ENCODE measurements around the gene SEC24D.

The SEC24D gene

GRCh38 chr4:118824141-118824540 lies 11.8 kb downstream of the SEC24D start:
- no peaks in the 10 kb centered on the region for H3K9me3 ChIP-seq (ENCODE audit: control insufficient read depth, low read length)
- H3K4me3 ChIP-seq (ENCODE audit: extremely low read depth, insufficient read depth, low read length, poor library complexity, severe bottlenecking) = no peak overlapping the region
- peaks cover 73% of the 10 kb centered on the region for H3K36me3 ChIP-seq (ENCODE audit: control insufficient read depth, insufficient read depth, low read length)
- no peaks in the 10 kb centered on the region for H3K4me1 ChIP-seq (ENCODE audit: control insufficient read depth, insufficient read depth, low read length, poor library complexity, severe bottlenecking)
- no peak overlapping the region for H3K27ac ChIP-seq (ENCODE audit: low read depth, low read length, severe bottlenecking)
- 94 to 98% methylated on average over 3 to 4 of the region's 5 CpGs for WGBS, 2 experiments (ENCODE audit: insufficient coverage in 2 of 2)

DNA sequence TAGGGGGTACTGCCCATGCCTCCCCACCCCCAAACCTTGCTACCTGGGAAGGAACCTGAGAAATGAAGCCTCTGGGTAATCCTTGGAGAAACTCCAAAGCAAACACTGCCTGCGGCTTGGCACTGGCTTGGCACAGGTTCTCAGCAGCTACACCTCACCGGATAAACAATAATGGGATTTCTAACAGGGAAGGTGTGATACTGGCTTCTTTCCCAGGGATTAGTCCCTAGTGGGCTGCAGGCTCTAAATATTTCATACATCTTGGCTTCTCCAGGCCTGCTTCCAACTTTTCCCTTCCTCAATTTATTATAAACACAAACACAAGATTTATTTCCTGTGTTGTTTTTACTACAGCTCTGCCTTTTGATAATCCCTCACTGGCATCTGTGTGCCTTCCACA lies 12.5 kb downstream of the SEC24D start:
- Histone ChIP-seq H3K36me3 (ENCODE audit: control insufficient read depth, insufficient read depth, low read length) (peaks cover 68% of the 10 kb centered on the region), H3K27ac (ENCODE audit: low read depth, low read length, severe bottlenecking) (no peak overlapping the region), H3K9me3 (ENCODE audit: control insufficient read depth, low read length) (no peaks in the 10 kb centered on the region), H3K4me3 (ENCODE audit: extremely low read depth, insufficient read depth, low read length, poor library complexity, severe bottlenecking) (no peak overlapping the region), H3K4me1 (ENCODE audit: control insufficient read depth, insufficient read depth, low read length, poor library complexity, severe bottlenecking) (no peaks in the 10 kb centered on the region)
- WGBS, 2 experiments (ENCODE audit: insufficient coverage in 2 of 2) = 93 to 100% methylated on average over 2 of the region's 2 CpGs

DNA sequence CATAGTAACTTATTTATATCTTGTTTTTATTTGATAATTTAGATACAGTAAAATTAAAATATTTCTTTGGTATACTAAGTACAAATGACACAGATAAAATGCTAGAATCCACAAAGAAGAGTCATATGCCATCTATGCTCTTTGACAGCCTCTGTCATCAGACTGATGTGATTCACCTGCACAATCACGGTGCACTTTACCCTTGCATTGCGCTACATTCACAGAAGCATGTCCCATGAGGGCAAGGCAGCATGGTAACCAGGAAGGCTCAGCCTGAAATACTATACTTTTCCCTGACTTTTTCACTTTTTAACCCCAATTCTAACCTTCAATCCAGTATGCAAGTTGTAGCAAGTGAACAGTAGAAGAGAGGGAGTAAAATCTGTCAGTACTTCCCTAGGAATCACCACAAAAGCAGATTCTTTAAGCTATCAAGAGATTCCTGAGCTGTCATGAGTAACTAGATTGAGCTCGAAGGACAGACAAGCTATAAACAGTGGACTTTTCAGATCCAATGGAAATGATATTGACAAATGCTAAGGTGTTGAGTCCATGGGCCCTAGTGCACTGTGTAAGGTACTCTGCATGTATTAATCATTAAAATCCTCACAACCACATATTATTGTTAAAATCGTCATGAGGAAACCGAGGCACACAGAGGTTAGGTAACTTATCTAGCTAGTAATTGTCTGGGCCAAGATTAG lies 14.2 kb downstream of the SEC24D start:
- H3K4me1 ChIP-seq (ENCODE audit: control insufficient read depth, insufficient read depth, low read length, poor library complexity, severe bottlenecking) = peaks cover 2% of the 10 kb centered on the region
- H3K27ac ChIP-seq (ENCODE audit: low read depth, low read length, severe bottlenecking) = no peak overlapping the region
- no peaks in the 10 kb centered on the region for H3K9me3 ChIP-seq (ENCODE audit: control insufficient read depth, low read length)
- H3K4me3 ChIP-seq (ENCODE audit: extremely low read depth, insufficient read depth, low read length, poor library complexity, severe bottlenecking) = no peak overlapping the region
- H3K36me3 ChIP-seq (ENCODE audit: control insufficient read depth, insufficient read depth, low read length) = peaks cover 68% of the 10 kb centered on the region
- 95 to 97% methylated on average over 3 to 5 of the region's 5 CpGs for WGBS, 2 experiments (ENCODE audit: insufficient coverage in 2 of 2)

DNA sequence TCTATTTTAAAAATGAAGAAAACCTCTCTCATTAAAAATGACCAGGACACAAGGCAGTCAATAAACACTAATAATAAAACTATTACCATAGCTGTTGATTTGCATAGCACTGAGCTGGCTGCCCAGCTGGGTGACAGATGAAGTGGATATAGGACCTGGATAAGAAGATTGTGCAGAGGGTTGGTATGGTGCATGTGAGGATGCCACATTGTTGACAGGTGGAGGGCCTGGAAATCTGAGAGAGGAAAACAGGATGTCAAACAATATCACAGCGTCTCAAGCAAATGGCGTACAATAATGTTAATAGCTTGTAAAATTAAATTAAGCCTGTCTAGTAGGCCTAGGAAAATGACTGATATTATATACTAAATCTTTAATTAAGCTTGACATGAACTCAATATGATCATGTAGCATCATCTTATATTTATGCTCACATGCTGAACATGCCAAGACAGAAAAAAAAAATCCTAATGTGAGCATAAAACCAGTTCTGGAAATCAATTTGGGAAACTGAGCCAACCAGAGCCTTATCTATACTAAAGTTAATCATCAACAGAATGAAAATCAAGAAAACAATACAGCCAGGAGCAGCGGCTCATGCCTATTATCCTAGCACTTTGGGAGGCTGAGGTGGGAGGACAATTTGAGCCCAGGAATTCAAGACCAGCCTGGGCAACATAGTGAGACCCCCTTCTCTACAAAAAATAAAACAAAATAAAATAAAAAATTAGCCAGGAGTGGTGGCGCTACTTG lies 18.6 kb downstream of the SEC24D start:
- H3K36me3 ChIP-seq (ENCODE audit: control insufficient read depth, insufficient read depth, low read length) = peaks cover 74% of the 10 kb centered on the region
- no peaks in the 10 kb centered on the region for H3K9me3 ChIP-seq (ENCODE audit: control insufficient read depth, low read length)
- 91 to 100% methylated on average over 1 of the region's 4 CpGs for WGBS, 2 experiments (ENCODE audit: insufficient coverage in 2 of 2)
- no peak overlapping the region for H3K4me3 ChIP-seq (ENCODE audit: extremely low read depth, insufficient read depth, low read length, poor library complexity, severe bottlenecking)
- H3K27ac ChIP-seq (ENCODE audit: low read depth, low read length, severe bottlenecking) = no peak overlapping the region
- peaks cover 2% of the 10 kb centered on the region for H3K4me1 ChIP-seq (ENCODE audit: control insufficient read depth, insufficient read depth, low read length, poor library complexity, severe bottlenecking)

- peaks cover 74% of the 10 kb centered on the region for H3K36me3 ChIP-seq (ENCODE audit: control insufficient read depth, insufficient read depth, low read length)
- no peak overlapping the region for H3K27ac ChIP-seq (ENCODE audit: low read depth, low read length, severe bottlenecking)
- WGBS, 2 experiments (ENCODE audit: insufficient coverage in 2 of 2) = 44 to 50% methylated on average over 1 of the region's 1 CpG
- H3K9me3 ChIP-seq (ENCODE audit: control insufficient read depth, low read length) = no peaks in the 10 kb centered on the region
- peaks cover 2% of the 10 kb centered on the region for H3K4me1 ChIP-seq (ENCODE audit: control insufficient read depth, insufficient read depth, low read length, poor library complexity, severe bottlenecking)
- H3K4me3 ChIP-seq (ENCODE audit: extremely low read depth, insufficient read depth, low read length, poor library complexity, severe bottlenecking) = no peak overlapping the region
Observed at GRCh38 chr4:118816538-118817177, 19.3 kb downstream of the SEC24D start.

- no peak overlapping the region for H3K4me3 ChIP-seq (ENCODE audit: extremely low read depth, insufficient read depth, low read length, poor library complexity, severe bottlenecking)
- no peak overlapping the region for H3K27ac ChIP-seq (ENCODE audit: low read depth, low read length, severe bottlenecking)
- 100% methylated on average over 1 of the region's 3 CpGs for WGBS, 2 experiments (ENCODE audit: insufficient coverage in 2 of 2)
- H3K9me3 ChIP-seq (ENCODE audit: control insufficient read depth, low read length) = no peaks in the 10 kb centered on the region
- peaks cover 81% of the 10 kb centered on the region for H3K36me3 ChIP-seq (ENCODE audit: control insufficient read depth, insufficient read depth, low read length)
- H3K4me1 ChIP-seq (ENCODE audit: control insufficient read depth, insufficient read depth, low read length, poor library complexity, severe bottlenecking) = peaks cover 2% of the 10 kb centered on the region
Observed at GRCh38 chr4:118814891-118815290, 21.0 kb downstream of the SEC24D start.

DNA sequence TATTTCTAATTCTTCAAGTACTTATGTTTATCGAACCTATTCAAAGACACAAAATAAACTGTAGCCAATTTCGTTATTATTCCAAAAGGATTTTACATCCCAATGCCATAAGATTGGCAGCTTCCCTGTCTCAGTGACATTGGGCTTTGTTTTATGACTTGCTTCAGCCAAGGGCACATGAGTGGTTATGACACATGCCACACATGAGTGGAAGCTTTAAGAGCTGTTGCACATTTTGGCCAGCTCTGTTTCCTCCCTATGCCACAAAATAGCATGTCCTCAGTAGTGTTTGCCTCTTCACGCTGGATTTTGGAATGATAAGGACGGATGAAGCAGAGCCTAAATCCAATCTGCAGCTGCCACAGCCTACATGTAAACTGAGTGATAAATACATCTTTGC lies 21.9 kb downstream of the SEC24D start:
- Histone ChIP-seq H3K27ac (ENCODE audit: low read depth, low read length, severe bottlenecking) (no peak overlapping the region), H3K36me3 (ENCODE audit: control insufficient read depth, insufficient read depth, low read length) (peaks cover 89% of the 10 kb centered on the region), H3K4me3 (ENCODE audit: extremely low read depth, insufficient read depth, low read length, poor library complexity, severe bottlenecking) (no peak overlapping the region), H3K9me3 (ENCODE audit: control insufficient read depth, low read length) (no peaks in the 10 kb centered on the region), H3K4me1 (ENCODE audit: control insufficient read depth, insufficient read depth, low read length, poor library complexity, severe bottlenecking) (peaks cover 2% of the 10 kb centered on the region)
- WGBS, 2 experiments (ENCODE audit: insufficient coverage in 2 of 2) = 95 to 100% methylated on average over 2 to 3 of the region's 4 CpGs

GRCh38 chr4:118813561-118813960 lies 22.4 kb downstream of the SEC24D start:
- 93 to 100% methylated on average over 2 to 3 of the region's 3 CpGs for WGBS, 2 experiments (ENCODE audit: insufficient coverage in 2 of 2)
- H3K4me3 ChIP-seq (ENCODE audit: extremely low read depth, insufficient read depth, low read length, poor library complexity, severe bottlenecking) = no peak overlapping the region
- no peaks in the 10 kb centered on the region for H3K9me3 ChIP-seq (ENCODE audit: control insufficient read depth, low read length)
- H3K36me3 ChIP-seq (ENCODE audit: control insufficient read depth, insufficient read depth, low read length) = peaks cover 93% of the 10 kb centered on the region
- no peak overlapping the region for H3K27ac ChIP-seq (ENCODE audit: low read depth, low read length, severe bottlenecking)
- H3K4me1 ChIP-seq (ENCODE audit: control insufficient read depth, insufficient read depth, low read length, poor library complexity, severe bottlenecking) = peaks cover 2% of the 10 kb centered on the region

- peaks cover 89% of the 10 kb centered on the region for H3K36me3 ChIP-seq (ENCODE audit: control insufficient read depth, insufficient read depth, low read length)
- H3K9me3 ChIP-seq (ENCODE audit: control insufficient read depth, low read length) = no peaks in the 10 kb centered on the region
- 97 to 100% methylated on average over 3 of the region's 3 CpGs for WGBS, 2 experiments (ENCODE audit: insufficient coverage in 2 of 2)
- no peaks in the 10 kb centered on the region for H3K4me1 ChIP-seq (ENCODE audit: control insufficient read depth, insufficient read depth, low read length, poor library complexity, severe bottlenecking)
- H3K4me3 ChIP-seq (ENCODE audit: extremely low read depth, insufficient read depth, low read length, poor library complexity, severe bottlenecking) = no peak overlapping the region
- no peak overlapping the region for H3K27ac ChIP-seq (ENCODE audit: low read depth, low read length, severe bottlenecking)
Observed at GRCh38 chr4:118811832-118812231, 24.1 kb downstream of the SEC24D start.

DNA sequence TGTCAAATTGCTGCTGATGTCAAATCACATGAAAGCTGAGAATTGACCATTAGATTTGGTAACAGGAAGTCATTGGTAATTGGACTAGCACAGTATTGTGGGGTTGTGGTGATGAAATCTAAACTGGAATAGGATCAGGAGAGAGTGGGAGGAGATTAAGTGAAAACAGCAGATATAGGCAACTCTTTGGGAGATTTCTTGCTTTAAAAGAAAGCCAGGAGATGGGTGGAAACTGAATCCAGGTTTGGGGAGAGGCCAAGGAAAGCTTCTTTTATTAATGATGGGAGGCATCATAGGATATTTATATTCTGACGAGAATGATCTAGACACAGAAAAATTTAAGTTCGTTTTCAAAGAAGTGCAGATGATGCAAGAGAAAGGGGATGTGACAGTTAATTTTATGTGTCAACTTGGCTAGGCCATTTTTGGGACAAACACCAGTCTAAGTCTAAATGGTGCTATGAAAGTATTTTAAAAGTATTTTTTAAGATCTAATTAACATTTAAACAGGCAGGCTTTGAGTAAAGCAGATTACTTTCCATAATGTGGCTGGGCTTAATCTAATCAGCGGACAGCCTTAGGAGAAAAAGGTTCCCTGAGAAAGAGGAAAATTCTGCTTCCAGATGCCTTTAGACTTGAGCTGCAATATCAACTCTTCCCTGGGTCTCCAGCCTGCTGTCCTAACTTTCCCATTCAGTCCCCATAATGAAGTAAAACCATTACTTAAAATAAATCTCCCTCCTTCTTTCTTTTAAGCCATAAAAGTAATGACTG lies 24.7 kb downstream of the SEC24D start:
- H3K36me3 ChIP-seq (ENCODE audit: control insufficient read depth, insufficient read depth, low read length) = peaks cover 93% of the 10 kb centered on the region
- no peaks in the 10 kb centered on the region for H3K4me1 ChIP-seq (ENCODE audit: control insufficient read depth, insufficient read depth, low read length, poor library complexity, severe bottlenecking)
- no peak overlapping the region for H3K4me3 ChIP-seq (ENCODE audit: extremely low read depth, insufficient read depth, low read length, poor library complexity, severe bottlenecking)
- H3K27ac ChIP-seq (ENCODE audit: low read depth, low read length, severe bottlenecking) = no peak overlapping the region
- WGBS, 2 experiments (ENCODE audit: insufficient coverage in 2 of 2) = 95 to 96% methylated on average over 3 of the region's 3 CpGs
- H3K9me3 ChIP-seq (ENCODE audit: control insufficient read depth, low read length) = no peaks in the 10 kb centered on the region
